HepG2 (cell line): ENCODE data around the gene PRR9. TPM values are rescaled to one million over a fixed set of nuclear protein-coding genes. Genes with fewer than 3 reads are reported as not detected.

ENCODE experiments used
- ATAC-seq: fragments of 200-7000 bp; cut with Tn5 transposase; 3 replicates; pipeline ENCODE4 v1.9.1; 2020; ENCODE audit warnings: mild to moderate bottlenecking, moderate library complexity
- BruUV-seq: library from RNA; stranded (reverse); fragments of 400-500 nt; replicated peaks from 2 replicates; lab custom pipeline; 2021; lab: Mats Ljungman, UMichigan
- CTCF ChIA-PET: fragments of 300-600 bp; formaldehyde crosslinking; extraction: SDS; loops from one replicate; lab custom pipeline; 2021; ENCODE audit warnings: low total read pairs, inconsistent platforms, low intra/inter-chr PET ratio; lab: Yijun Ruan, JAX
- POLR2A ChIA-PET: fragments of 350-600 bp; sonication (Branson Sonifier 250); formaldehyde crosslinking; loops from one replicate; lab custom pipeline; 2020; ENCODE audit warnings: antibody characterized with exemption, inconsistent platforms; lab: Yijun Ruan, JAX
- DNase-seq: peaks from one replicate; pipeline ENCODE4 v3.0.0-alpha.2; 2015; ENCODE audit warnings: low spot score
- FAIRE-seq: peaks from 3 replicates; lab custom pipeline; 2011; peaks lifted over from hg19 to GRCh38; lab: Jason Lieb, UNC
- H2AFZ ChIP-seq: one replicate; pipeline ENCODE4 v1.6.1; 2011; ENCODE audit warnings: low read length, inconsistent platforms
- H3K27ac ChIP-seq: fragments of 300-600 bp; 3 replicates; pipeline ENCODE4 v1.8.0; 2011; ENCODE audit warnings: mixed run types, mild to moderate bottlenecking, mixed read lengths, low read length, inconsistent platforms; ENCODE audit not compliant: insufficient read depth; ENCODE audit errors: extremely low read length
- H3K27me3 ChIP-seq, 2 experiments: fragments of 200-600 bp in 1 of 2; 2 replicates in 1 of 2; 3 replicates in 1 of 2; pipeline versions ENCODE4 v1.6.0 to v1.8.0; 2011; ENCODE audit warnings: low read length in 2 of 2, mild to moderate bottlenecking in 2 of 2, moderate library complexity in 2 of 2, inconsistent platforms in 1 of 2; ENCODE audit not compliant: insufficient read depth in 2 of 2, control insufficient read depth in 1 of 2
- H3K36me3 ChIP-seq, 2 experiments: fragments of 200-600 bp in 1 of 2; replicated peaks in 1 of 2; 2 replicates in 1 of 2; 3 replicates in 1 of 2; pipeline versions ENCODE4 v1.5.1 to v1.8.0; 2011; ENCODE audit warnings: low read length in 2 of 2, inconsistent platforms in 1 of 2; ENCODE audit not compliant: insufficient read depth in 2 of 2, control insufficient read depth in 1 of 2
- H3K4me1 ChIP-seq: 2 replicates; pipeline ENCODE4 v1.5.1; 2012; ENCODE audit warnings: low read length, inconsistent platforms; ENCODE audit not compliant: insufficient read depth
- H3K4me2 ChIP-seq: 2 replicates; pipeline ENCODE4 v1.6.0; 2011; ENCODE audit warnings: low read depth, low read length, inconsistent platforms
- H3K4me3 ChIP-seq, 3 experiments: fragments of 200-600 bp in 1 of 3; sonication (generic), shearing (Covaris generic) in 1 of 3; replicated peaks in 1 of 3; 2 replicates each; pipeline ENCODE4 v1.5.1; 2011 to 2016; ENCODE audit warnings: low read length in 3 of 3, inconsistent platforms in 2 of 3, low read depth in 2 of 3, mild to moderate bottlenecking in 2 of 3, control low read depth in 1 of 3, mixed read lengths in 1 of 3; ENCODE audit not compliant: insufficient read depth in 1 of 3
- H3K79me2 ChIP-seq: one replicate; pipeline ENCODE4 v1.6.1; 2011; ENCODE audit warnings: low read length, inconsistent platforms; ENCODE audit not compliant: insufficient read depth
- H3K9ac ChIP-seq: 2 replicates; pipeline ENCODE4 v1.6.0; 2011; ENCODE audit warnings: mild to moderate bottlenecking, low read depth, low read length, inconsistent platforms; ENCODE audit not compliant: insufficient read depth
- H3K9me3 ChIP-seq: 2 replicates; pipeline ENCODE4 v1.5.1; 2012; ENCODE audit warnings: mild to moderate bottlenecking, low read length
- H4K20me1 ChIP-seq: 2 replicates; pipeline ENCODE4 v1.6.0; 2011; ENCODE audit warnings: inconsistent platforms, mild to moderate bottlenecking, low read length, moderate library complexity; ENCODE audit not compliant: insufficient read depth
- CENPX ChIP-seq: sonication (generic); formaldehyde crosslinking; IDR thresholded peaks from 2 replicates; pipeline ENCODE4 v1.9.0; 2021; ENCODE audit warnings: mild to moderate bottlenecking, missing genetic modification reagents, moderate library complexity
- GPN1 ChIP-seq: sonication (generic); formaldehyde crosslinking; IDR thresholded peaks from 2 replicates; pipeline ENCODE4 v1.5.1; 2020; ENCODE audit warnings: missing genetic modification reagents, borderline replicate concordance
- JARID2 ChIP-seq: sonication (generic); formaldehyde crosslinking; IDR thresholded peaks from 2 replicates; pipeline ENCODE4 v1.8.1; 2023; ENCODE audit warnings: missing genetic modification reagents, inconsistent platforms; ENCODE audit not compliant: insufficient replicate concordance
- MTF2 ChIP-seq: sonication (generic); formaldehyde crosslinking; IDR thresholded peaks from 2 replicates; pipeline ENCODE4 v1.5.0; 2020; ENCODE audit warnings: missing genetic modification reagents, borderline replicate concordance
- NFIB ChIP-seq: sonication (generic); formaldehyde crosslinking; IDR thresholded peaks from 2 replicates; pipeline ENCODE4 v1.9.0; 2021; ENCODE audit warnings: missing genetic modification reagents, mild to moderate bottlenecking, borderline replicate concordance
- NFYC ChIP-seq: IDR thresholded peaks from 2 replicates; pipeline ENCODE4 v1.6.1; 2016; ENCODE audit warnings: missing genetic modification reagents, missing compliant biosample characterization
- RBM22 ChIP-seq: fragments of 200-400 bp; formaldehyde crosslinking; optimal IDR thresholded peaks from 2 replicates; pipeline ENCODE3; 2017; ENCODE audit warnings: mild to moderate bottlenecking, low read length, moderate library complexity
- SAP130 ChIP-seq: IDR thresholded peaks from 2 replicates; pipeline ENCODE4 v1.6.1; 2016; ENCODE audit warnings: low read depth
- STAG1 ChIP-seq: sonication (generic); formaldehyde crosslinking; IDR thresholded peaks from 2 replicates; pipeline ENCODE4 v1.4.0; 2020; ENCODE audit warnings: missing genetic modification reagents
- XRCC5 ChIP-seq: fragments of 200-400 bp; formaldehyde crosslinking; optimal IDR thresholded peaks from 2 replicates; pipeline ENCODE3; 2017; ENCODE audit warnings: mild to moderate bottlenecking, low read length
- ZC3H13 ChIP-seq: sonication (generic); formaldehyde crosslinking; IDR thresholded peaks from 2 replicates; pipeline ENCODE4 v1.8.1; 2023; ENCODE audit warnings: mild to moderate bottlenecking, missing genetic modification reagents, moderate library complexity
- ZFP1 ChIP-seq: IDR thresholded peaks from 2 replicates; pipeline ENCODE4 v1.6.1; 2016
- ZFP62 ChIP-seq: sonication (generic); formaldehyde crosslinking; IDR thresholded peaks from 2 replicates; pipeline ENCODE4 v1.4.0; 2020; ENCODE audit warnings: missing genetic modification reagents
- ZKSCAN8 ChIP-seq: IDR thresholded peaks from 2 replicates; pipeline ENCODE4 v1.6.1; 2016; ENCODE audit warnings: borderline replicate concordance, missing genetic modification reagents, missing compliant biosample characterization
- ZNF20 ChIP-seq: sonication (generic); formaldehyde crosslinking; IDR thresholded peaks from 2 replicates; pipeline ENCODE4 v1.4.0; 2020; ENCODE audit warnings: mild to moderate bottlenecking, moderate library complexity, missing genetic modification reagents
- ZNF232 ChIP-seq: sonication (generic); formaldehyde crosslinking; IDR thresholded peaks from 2 replicates; pipeline ENCODE4 v1.4.0; 2020; ENCODE audit warnings: missing genetic modification reagents, borderline replicate concordance
- ZNF407 ChIP-seq: sonication (generic); formaldehyde crosslinking; IDR thresholded peaks from one replicate; pipeline ENCODE4 v1.5.1; 2020; ENCODE audit warnings: mild to moderate bottlenecking, missing genetic modification reagents; ENCODE audit errors: not compliant biosample characterization
- ZNF768 ChIP-seq: sonication (generic); formaldehyde crosslinking; IDR thresholded peaks from 2 replicates; pipeline ENCODE4 v1.4.0; 2020; ENCODE audit warnings: missing genetic modification reagents
- ZSCAN9 ChIP-seq: IDR thresholded peaks from 2 replicates; pipeline ENCODE4 v1.6.1; 2016; ENCODE audit warnings: borderline replicate concordance
- WGBS: methylation state at CpG from one replicate; pipeline ENCODE4 v1.1.6; 2017; ENCODE audit warnings: low lambda C conversion rate; 5-methylcytosine and 5-hydroxymethylcytosine counted together
- in situ Hi-C: cut with HindIII; loops from 2 replicates; pipeline ENCODE4 v1.10.0; 2017; ENCODE audit warnings: low pct_unique_long_range_greater_than_20kb; ENCODE audit not compliant: extremely low pct_ligation_motif_present
- intact Hi-C: fragments of 100-400 bp; cut with micrococcal nuclease; formaldehyde crosslinking; loops from one replicate; pipeline ENCODE4 v1.10.0; 2022; ENCODE audit not compliant: unreplicated experiment
- polyA plus RNA-seq, 8 experiments: library from polyadenylated mRNA; depleted of rRNA in 3 of 8; stranded (reverse) in 7 of 8; unstranded in 1 of 8; fragments of >200 nt; fragmentation: Illumina TruSeq in 4 of 8; extraction: Trizol in 4 of 8; gene quantifications; 2 replicates each; pipeline versions ENCODE4 v1.2.1 to v1.2.3, GENCODE V29; 2011 to 2016; ENCODE audit warnings: low read depth in 4 of 8, missing spikeins in 1 of 8, mixed read lengths in 1 of 8; ENCODE audit not compliant: insufficient read depth in 1 of 8
- total RNA-seq, 5 experiments: library from RNA; depleted of rRNA; stranded (reverse); fragments of >200 nt; fragmentation: Illumina TruSeq; extraction: Trizol; gene quantifications; 2 replicates each; pipeline ENCODE4 v1.2.3, GENCODE V29; 2016; ENCODE audit warnings: low read depth in 1 of 5

Gene PRR9
- total and polyA plus RNA-seq, 2 of the 13 experiments (the other 11 are each of a cell fraction or from before 2014, with no cell fraction given), result not detected

GRCh38 chr1:153227810-153228209 is 10.4 kb downstream of the PRR9 start:
- H3K36me3 ChIP-seq, result no peaks in the 10 kb centered on the region
- H2AFZ ChIP-seq, result no peak overlapping the region
- POLR2A ChIA-PET, result no interaction called here
- H3K9me3 ChIP-seq, result no peaks in the 10 kb centered on the region
- TF ChIP-seq ZNF232 (CRISPR knock-in tag) (no peak), ZFP62 (CRISPR knock-in tag) (no peak), NFYC (no peak), ZFP1 (no peak), ZKSCAN8 (CRISPR knock-in tag) (no peak), ZSCAN9 (CRISPR knock-in tag) (no peak), GPN1 (CRISPR knock-in tag) (no peak), JARID2 (no peak), ZNF407 (CRISPR knock-in tag) (no peak), ZNF768 (CRISPR knock-in tag) (no peak), STAG1 (CRISPR knock-in tag) (no peak), ZC3H13 (CRISPR knock-in tag) (no peak), CENPX (CRISPR knock-in tag) (no peak), MTF2 (CRISPR knock-in tag) (no peak), XRCC5 (no peak), RBM22 (no peak), NFIB (no peak), SAP130 (CRISPR knock-in tag) (no peak), ZNF20 (CRISPR knock-in tag) (no peak)
- ATAC-seq, result no peak
- H3K9ac ChIP-seq, result no peak overlapping the region
- no peak overlapping the region for H3K27ac ChIP-seq
- FAIRE-seq, result no peak
- BruUV-seq, result no TSS peak
- H4K20me1 ChIP-seq, result no peaks in the 10 kb centered on the region
- WGBS, result 0% methylated on average over 2 of the region's 2 CpGs
- no peak overlapping the region for H3K4me3 ChIP-seq
- intact Hi-C loops, result no loop called here
- no peaks in the 10 kb centered on the region for H3K79me2 ChIP-seq
- in situ Hi-C loops, result loop anchor here (10.0 kb wide), 2 partner anchors 313 to 353 kb away; partner anchors contain the start of gene SMCP
- H3K27me3 ChIP-seq, result peaks cover 0 to 9% of the 10 kb centered on the region in 2 experiments; a peak in 4 of 5 replicates
- no peak for DNase-seq
- no peak overlapping the region for H3K4me2 ChIP-seq
- CTCF ChIA-PET, result no interaction called here
- H3K4me1 ChIP-seq, result no peaks in the 10 kb centered on the region
